ENCODE measurements around the gene PRSS27.
A peak's percentile ranks its signal among the peaks of the same experiment; 100 is the strongest.
"Not testable (repeated sequence)": the region's sequence is repeated elsewhere in the genome, so short reads cannot be mapped to it uniquely, and the experiment has no call there.

The PRSS27 gene

GRCh38 chr16:2670017-2670416, 50.0 kb downstream of the PRSS27 start:
- DNase-seq = peak in 1 of 2 experiments; percentile 18

DNA sequence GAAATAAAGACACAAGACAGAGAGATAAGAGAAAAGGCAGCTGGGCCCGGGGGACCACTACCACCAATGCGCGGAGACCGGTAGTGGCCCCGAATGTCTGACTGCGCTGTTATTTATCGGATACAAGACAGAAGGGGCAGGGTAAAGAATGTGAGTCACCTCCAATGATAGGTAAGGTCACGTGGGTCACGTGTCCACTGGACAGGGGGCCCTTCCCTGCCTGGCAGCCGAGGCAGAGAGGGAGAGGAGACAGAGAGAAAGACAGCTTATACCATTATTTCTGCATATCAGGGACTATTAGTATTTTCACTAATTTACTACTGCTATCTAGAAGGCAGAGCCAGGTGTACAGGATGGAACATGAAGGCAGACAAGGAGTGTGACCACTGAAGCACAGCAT, 50.4 kb downstream of the PRSS27 start:
- DNase-seq = not testable (repeated sequence)

GRCh38 chr16:2666671-2667070, 53.4 kb downstream of the PRSS27 start:
- DNase-seq = not testable (repeated sequence)

- no peak for DNase-seq
These were observed 55.4 kb downstream of the PRSS27 start for GRCh38 chr16:2664574-2664982.

DNA sequence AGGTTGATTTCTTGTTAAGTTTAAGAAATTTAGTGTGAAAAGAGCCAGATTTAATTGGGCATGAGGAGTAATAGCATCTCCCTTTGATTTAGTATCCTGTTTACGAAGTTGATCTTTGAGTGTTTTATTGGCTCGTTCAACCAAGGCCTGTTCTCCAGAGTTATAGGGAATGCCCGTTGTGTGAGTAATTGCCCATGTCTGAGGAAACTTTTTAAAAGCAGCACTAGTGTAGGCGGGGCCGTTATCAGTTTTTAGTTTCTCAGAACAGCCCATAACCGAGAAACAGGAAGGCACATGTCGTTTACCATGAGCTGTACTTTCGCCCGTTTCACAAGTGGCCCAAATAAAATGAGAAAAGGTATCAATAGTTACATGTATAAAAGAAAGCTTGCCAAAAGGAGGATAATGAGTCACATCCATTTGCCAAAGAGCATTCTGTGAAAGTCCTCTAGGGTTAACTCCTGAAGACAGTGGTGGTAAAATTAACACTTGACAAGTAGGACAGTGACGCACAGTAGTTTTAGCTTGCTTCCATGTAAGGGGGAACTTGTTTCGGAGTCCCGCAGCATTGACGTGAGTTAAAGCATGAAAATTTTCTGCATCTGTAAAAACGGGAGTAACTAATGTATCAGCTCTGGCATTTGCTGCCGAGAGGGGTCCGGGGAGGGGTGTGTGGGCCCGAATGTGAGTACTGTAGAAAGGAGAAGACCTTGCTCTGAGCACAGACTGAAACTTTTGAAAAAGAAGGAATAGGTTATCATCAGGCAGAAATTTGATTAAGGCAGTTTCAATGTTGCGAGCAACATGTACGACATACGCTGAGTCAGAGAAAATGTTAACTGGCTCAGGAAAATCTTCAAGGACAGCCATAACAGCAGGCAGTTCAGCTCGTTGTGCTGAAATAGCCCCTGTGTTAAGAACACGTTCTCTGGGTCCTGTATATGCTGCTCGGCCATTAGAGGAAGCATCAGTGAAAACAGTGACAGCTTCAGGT, 56.2 kb downstream of the PRSS27 start:
- DNase-seq = no peak

Measured in NCI-H446 (cell line).